Measurements from ENCODE around the gene C13orf46.
A peak's percentile ranks its signal among the peaks of the same experiment; 100 is the strongest.
"Not testable (repeated sequence)": the region's sequence is repeated elsewhere in the genome, so short reads cannot be mapped to it uniquely, and the experiment has no call there.

The C13orf46 gene
- 20.6 reads per million, percentile 47 among the genes with 10 or more reads in this experiment for total RNA-seq

DNA sequence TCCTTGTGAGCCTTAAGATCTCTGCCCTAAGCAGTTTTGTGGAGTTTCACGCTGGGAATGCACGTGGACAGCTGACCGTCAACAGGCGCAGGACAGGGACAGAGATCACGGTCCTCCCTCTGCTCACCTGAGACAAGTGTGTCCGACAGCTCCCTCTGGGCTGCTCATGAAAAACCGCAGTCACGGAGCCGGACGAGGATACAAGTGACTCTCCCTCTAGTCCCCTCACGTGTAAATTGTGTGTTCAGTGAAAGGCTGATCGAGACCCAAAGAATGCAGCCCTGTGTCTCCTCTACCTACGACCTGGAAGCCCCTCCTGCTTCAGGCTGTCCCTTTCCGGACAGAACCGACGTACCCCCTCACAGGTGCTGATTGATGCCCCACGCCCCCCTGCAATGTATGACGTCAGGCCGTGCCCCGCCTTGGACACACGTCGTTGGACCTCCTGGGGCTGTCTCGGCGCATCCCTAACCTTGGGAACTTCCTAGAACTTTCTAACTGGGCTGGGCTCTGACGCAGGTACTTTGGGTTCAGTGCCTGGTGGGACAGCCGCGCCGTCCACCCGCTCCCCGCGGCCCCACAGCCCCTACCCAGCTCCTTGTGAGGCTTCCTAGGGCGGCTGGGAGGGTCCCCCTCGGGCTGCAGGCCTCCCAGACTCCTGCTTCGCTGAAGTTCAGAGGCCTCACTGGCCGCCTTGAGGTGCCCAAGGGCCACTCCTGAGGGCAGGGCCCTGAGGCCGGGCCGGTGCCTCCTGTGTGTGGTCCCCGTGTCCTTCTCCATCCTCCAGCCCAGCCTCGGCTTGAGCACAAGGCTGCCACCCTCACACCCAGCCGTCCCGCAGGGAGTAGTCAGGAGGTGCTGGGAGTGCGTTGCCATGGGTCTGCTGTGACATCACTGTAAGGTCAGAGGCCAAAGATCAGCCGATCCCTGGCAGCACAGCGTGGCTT lies at the start of gene C13orf46:
TSS of gene C13orf46 (minus strand) at position 859 of the 947 bp plus-strand sequence. CDS start at position 780, 79 bp downstream.
- no peak for DNase-seq

DNA sequence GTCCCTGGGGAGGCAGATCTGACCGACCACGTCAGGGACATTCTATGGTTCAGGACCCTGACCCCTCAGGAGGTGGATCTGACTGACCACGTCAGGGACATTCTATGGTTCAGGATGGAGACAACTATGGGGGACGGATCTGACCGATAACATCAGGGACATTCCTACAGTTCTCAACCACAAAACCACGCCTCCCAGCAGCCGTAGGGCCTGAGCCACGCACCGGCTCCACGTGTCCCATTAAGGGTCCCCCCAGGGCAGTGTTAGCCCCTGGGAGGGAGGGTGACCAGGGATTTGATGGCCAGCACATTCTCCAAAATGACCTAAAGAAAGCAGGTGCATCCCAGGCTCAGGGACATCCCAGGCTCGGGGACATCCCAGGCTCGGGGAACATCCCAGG lies 49.0 kb upstream of the C13orf46 start:
- no peak for DNase-seq

DNA sequence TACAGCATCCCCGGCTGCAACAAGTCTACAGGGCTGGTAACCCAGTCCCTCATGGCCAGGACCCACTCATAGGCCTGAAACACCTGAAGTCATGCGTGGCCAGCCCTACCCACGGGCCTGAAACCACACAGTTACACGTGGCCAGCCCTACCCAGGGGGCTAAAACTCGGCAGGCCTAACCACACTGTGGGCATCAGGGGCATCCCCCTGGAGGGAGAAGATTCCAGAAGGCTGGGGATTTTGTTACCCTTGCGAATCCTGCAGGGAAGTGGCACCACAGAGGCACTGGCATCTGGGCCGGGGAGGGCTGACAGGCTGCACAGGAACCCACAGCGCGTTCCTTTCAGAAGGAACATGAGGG lies 48.4 kb upstream of the C13orf46 start:
- no peak for DNase-seq

DNA sequence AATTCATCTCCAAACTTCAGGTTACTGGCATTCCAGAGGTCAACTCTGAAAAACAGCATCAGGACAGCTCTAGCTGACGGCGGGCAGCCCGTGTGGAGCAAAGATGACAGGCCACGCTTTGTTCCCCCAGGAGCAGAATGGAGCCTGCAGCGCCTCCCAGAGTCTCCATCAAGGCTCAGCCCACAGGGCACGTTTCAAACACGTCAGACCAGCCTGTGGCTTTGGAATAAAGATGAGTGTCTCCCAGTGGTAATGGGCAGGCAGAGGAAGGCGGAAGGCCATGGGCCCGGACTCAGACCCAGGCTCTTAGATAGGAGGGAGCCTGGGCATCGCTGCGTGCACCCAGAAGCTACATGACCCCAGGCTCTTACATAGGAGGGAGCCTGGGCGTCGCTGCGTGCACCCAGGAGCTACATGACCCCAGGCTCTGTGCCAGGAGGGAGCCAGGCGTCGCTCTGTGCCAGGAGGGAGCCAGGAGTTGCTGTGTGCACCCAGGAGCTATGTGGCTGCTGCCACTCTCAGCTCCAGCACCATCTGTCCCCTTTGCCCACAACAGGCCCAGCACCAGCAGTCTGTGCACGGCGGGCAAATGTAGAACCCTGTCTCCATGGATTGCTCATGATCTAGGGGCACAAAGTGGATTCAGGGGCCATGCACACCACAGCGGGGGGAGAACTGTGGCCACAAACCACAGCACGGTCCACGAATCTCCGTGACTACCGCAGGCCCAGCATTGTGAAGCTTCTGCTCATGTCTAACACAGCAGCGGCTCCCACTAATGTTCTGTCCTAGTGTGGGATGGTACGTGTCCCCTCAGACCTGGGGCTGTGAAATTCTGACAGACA lies 47.8 kb upstream of the C13orf46 start:
- DNase-seq, result no peak

DNA sequence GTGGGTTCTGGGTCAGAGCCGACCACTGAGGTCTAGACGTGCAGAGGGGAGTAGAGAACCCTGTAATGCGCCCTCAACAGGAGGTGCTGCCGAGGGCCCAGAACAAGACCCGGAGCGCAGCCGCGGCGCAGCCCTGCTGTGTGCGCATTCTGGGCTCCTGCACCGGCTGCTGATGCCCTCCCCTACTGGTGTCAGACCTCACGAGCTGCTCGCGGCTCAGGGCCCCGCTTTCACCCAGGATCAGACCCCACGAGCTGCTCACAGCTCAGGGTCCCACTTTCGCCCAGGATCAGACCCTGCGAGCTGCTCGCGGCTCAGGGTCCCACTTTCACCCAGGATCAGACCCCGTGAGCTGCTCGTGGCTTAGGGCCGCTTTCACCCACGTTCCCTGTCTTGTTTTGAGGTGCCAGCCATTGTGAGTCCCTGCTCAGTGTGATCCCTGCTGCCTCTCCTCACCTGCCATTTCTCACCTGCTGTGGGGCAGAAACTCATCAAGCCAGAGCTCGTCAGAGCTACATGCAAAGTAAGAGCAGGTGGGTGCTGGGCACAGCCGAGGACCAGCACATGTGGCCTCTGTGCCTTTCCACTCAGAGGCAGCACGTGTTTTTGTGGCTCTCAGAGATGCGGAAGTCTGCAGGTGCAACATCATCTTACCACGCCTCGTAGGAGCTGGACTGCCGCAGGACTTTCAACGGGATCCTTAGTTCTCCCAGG lies 47.0 kb upstream of the C13orf46 start:
- no peak for DNase-seq

DNA sequence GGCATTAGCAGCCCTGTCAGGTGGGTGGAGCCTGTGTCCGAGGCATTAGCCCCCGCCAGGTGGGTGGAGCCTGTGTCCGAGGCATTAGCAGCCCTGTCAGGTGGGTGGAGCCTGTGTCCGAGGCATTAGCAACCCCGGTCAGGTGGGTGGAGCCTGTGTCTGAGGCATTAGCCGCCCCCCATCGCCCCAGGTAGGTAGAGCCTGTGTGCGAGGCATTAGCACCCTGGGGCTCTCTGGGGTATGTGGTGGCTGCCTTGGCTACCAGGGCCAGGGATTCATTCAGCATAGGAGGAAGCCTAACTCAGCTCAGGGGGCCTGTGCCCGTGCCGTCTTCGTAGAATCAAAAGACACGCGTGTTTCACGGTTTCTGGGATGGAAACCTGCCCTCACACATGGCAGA lies 46.3 kb upstream of the C13orf46 start:
- not testable (repeated sequence) for DNase-seq

DNA sequence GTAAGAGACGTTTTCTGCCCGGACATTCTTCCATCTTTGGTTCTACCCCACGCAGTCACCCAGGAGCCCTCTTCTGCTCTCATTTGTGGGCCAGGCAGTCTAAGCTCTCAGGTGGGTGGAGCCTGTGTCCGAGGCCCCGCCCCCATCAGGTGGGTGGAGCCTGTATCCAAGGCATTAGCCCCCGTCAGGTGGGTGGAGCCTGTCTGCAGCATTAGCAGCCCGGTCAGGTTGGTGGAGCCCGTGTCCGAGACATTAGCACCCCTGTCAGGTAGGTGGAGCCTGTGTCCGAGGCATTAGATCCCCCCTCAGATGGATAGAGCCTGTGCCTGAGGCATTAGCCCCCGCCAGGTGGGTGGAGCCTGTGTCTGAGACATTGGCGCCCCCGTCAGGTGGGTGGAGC lies 45.5 kb upstream of the C13orf46 start:
- DNase-seq, result no peak

DNA sequence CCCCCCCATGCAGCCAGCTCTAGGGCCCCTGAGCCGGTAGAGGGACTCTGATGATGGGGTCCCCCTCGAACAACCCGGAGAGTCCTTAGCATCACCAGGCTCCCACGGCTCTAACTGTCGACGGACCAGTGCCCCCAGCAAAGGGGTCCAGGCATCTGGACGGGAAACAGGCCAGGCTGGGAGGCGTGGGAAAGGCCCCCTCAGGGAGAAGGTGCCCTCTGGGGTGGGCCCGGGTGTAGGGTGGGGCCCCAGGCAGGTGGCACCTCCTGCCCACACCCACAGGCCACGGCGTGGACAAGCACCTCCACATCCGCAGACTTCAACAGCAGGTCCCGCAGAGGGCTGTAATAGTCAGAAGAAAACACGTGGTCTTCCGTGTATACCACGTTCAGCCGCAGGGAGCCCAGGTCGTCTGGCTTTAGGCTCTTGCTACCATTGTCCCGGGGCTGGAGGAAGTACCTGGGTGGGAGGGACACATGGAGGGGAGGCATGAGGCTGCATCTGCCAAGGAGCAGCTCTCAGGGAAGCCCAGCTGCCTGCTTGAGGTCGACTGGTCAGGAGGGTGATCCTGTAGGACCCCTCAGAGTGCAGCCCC lies 44.7 kb upstream of the C13orf46 start:
- DNase-seq, result no peak

DNA sequence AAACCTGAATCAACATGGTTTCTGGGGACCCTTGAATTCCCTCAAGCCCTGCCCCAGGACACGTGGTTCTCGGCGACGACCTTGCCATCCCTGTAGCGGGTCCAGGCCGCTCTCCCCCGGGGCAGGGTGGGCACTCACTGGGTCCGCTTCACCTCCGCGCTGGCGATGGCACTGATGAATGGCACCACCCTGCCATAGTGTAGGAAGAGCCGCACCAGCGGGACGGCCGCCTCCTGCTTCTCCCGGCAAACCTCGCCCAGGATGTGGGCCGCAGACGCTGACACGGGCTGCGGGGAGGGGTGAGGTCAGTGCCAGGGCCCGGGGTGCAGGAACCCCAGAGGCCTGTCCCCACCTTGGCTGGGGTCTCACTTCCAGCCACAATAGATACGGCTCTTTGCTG lies 44.1 kb upstream of the C13orf46 start:
- no peak for DNase-seq

DNA sequence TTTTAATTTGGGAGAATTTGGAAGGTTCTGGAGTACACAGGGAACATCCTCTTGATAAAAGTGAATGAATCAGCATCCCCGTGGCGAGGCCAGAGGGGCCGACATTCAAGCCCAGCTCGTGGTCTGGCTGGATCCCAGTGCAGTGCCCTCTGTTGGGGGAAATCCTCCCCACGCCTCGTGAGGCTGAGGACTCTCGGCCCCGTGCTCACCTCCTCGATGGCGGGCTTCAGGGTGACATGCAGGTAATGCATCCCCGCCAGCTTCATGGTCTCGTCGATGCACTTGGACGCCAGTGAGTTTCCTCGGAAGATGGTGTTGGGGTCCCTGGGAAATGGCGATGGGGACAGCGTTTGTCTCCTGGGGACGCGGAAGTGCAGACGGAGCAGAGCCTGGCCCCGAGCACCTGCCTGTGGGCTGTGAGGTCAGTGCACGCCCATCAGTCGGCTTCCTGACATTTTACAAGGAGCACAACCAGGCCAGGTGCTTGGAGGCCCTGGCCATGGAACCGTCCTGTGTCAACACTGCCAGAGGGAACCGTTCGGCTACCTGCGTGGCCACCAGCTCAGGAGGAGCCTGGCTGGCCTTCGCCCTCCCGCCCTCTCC lies 43.3 kb upstream of the C13orf46 start:
- no peak for DNase-seq

DNA sequence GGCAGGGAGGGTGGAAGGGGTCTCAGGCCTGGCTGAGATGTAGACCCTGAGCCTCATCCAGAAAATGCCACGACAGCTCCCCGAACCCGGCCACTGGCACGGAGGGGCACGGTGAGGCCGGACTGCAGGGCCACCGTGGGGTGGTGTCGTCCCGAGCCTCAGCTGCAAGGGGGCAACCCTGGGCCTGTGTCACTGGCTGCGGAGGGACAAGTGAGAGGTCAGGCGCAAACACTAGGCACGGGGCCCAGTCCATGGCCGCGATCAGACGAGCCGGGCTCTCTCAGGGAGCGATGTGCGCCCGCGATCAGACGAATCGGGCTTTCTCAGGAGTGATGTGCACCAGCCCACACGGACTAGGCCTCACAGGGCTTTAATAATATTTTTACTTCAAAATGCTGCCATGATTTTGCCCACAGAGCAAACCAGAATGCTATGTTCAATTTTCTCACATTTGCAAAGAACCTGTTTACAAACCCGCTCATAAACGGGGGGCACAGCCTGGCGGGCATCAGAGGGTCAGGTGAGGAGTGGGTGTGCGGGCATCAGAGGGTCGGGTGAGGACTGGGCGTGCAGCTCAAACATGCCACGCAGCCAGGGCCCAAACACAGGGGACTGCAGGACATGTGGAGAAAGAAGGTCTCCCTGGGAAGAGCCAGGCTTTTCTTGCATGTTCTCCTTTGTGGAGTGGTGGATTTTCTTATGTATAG lies 42.6 kb upstream of the C13orf46 start:
- DNase-seq, result no peak

DNA sequence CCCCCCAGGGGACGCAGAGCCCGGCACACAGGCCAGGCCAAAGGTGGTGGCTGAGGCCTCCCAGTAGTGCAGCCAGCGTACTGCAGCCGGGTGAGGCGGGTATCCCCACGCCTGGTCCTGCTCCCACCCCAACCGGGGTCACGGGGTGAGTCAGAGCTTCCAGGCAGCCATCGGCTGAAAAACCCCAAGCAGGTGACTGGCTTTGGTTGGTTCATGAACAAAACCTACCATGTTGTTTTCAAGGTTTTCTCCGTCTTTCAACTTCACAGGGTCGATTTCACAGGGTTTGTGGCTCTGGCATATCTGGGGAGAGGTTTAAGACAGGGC lies 42.1 kb upstream of the C13orf46 start:
- DNase-seq, result no peak

DNA sequence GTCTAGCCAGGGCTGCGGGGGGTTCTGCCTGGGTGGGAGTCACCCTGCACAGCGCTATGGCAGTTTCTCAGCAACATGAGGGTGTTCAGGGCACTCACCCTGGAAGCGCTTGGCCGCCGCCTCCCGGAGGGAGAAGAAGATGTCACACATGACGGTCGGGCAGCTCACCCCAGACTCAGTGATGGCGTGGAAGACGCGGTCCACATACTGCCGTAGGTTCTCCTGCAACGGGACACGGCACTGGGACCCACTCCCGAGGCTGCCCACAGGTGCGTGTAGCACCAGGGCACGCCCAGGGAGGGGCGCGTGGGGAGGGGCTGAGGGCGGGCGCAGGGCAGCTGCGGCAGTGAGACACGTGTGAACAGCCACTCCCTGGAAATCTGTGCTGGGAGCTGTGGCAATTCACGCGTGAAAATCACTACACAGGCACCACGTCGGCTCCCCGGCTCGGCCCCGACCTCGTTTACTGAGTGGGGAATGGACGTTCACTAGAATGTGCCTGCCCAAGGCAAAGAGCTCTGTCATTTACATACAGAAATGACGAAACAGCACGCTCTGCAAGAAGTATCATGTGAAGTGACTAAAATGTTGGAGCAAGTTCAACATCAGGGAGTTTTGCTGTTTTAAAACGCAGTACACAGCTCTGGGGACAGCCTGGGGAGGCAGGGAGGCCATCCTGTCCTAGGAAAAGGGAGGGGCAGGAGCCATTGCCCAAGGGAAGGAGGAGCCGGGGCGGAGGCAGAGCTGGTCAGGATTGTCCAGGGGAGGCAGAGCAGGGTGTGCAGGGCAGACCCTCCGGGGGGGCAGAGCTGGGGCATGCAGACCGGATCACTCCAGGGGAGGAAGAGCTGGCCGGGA lies 41.5 kb upstream of the C13orf46 start:
- DNase-seq, result no peak

DNA sequence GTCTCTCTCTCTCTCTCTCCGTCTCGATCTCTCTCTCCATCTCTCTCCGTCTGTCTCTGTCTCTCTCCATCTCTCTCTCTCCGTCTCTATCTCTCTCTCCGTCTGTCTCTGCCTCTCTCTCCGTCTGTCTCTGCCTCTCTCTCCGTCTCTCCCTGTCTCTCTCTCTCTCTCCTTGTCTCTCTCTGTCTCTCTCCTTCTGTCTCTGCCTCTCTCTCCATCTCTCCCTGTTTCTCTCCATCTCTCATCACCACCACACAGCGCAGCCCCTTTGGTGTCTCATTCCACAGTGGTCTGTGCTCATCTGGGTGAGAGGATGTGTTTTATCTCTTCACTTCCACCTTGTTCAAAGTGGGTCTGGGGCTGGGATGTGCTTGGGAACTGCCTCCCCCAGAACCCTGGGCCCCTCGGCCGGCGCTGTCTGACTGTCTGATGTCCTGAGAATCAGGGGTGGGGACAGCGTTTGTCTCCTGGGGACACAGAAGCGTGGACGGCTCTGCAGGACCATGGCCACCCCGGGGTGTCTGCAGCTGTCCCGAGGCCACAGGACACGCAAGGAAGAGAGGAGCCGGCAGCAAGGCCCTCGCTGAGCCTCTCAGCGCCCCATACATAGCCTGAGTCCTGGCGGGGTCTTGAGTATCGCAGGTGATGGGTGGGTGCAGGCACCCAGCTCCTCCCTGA lies 40.2 kb upstream of the C13orf46 start:
- no peak for DNase-seq

DNA sequence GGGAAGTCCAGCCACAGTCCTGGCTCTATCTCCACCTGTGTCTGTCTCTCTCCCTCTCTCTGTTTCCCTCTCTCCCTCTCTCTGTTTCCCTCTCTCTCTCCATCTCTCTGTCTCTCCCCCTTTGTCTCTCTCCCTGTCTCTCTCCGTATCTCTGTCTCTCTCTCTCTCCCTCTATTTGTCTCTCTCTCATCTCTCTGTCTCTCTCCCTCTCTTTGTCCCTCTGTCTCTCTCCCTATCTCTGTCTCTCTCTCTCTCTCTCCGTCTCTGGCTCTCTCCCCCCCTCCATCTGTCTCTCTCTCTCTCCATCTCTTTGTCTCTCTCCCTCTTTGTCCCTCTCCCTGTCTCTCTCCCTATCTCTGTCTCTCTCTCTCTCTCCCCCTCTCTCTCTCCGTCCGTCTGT lies 39.5 kb upstream of the C13orf46 start:
- no peak for DNase-seq

DNA sequence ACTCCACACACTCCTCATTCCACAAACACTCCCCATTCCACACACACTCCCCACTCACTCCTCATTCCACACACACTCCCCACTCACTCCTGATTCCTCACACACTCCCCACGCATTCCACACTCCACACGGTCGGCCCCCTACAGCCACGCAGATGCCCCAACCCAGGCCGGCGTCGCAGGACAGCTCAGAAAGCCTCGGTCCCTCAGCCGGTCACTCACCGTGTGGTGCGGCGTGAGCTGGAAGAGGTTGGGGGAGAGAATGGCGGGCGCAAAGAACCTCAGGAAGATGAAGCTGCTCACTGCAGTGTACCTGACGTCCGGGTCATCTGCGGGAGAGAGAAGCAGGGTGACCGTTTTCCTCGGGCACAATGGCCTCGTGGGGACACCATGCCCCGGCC lies 39.0 kb upstream of the C13orf46 start:
- DNase-seq, result no peak

DNA sequence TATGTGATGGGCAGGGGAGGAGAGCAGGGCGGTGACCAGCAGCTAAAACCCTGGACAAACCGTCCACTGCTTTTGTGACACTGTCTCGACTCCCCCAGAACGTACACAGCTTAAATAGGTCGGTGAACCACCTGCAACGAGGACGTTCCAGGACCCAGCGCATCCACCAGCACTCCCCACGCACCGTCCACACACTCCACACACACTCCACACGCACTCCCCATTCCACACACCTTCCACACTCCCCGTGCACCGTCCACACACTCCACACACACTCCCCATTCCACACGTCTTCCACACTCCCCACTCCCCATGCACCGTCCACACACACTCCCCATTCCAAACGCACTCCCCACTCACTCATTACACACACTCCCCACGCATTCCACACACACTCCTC lies 38.3 kb upstream of the C13orf46 start:
- no peak for DNase-seq

DNA sequence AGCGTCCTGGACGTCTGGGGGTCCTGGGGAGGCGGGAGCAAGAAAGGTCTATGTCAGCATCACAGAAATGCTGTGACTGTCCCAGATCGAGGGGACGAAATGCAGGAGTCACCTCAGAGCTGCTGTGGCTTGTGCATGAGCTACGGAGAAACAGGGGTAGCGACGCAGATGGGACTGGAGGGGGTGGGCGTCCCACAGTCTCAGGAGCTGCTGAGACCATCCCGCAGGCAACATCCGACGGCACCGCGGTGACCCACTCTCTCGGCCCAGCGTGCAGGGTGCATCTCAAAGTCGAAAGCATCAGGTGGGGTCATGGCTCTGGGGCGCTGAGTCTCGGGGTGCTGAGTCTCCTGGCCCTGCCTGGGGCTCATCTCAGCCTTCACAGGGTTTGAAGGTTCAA lies 37.4 kb upstream of the C13orf46 start:
- DNase-seq, result no peak

DNA sequence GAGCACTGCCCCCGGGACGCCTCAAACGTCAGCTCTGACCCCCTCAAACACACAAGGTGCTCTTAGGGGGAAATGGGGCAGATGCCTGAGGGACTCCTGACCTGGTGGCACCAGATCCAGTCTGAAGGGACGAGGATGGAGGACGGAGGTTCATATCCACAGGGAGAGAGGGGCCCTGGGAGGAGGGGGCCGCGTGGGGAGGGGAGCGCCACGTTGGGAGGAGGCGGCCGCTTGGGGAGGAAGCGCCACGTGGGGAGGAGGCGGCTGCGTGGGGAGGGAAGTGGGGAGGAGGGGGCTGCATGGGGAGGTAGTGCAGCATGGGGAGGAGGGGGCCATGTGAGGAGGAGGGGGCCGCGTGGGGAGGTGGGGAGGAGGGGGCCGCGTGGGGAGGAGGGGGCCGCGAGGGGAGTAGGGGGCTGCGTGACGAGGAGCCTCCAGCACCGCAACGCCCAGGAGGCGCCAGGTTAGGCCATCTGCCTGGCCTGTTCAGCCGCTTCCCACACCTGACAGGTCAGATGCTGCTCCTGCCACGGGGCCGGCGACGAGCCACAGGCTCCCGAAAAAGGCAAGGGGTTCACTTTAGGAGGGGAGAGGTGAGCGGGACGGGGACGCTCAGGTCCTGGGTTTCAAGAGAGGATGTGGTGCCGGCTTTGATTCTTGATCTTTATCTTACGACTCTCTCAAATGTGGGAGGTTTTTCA lies 36.7 kb upstream of the C13orf46 start:
- no peak for DNase-seq
